ENCODE results near the gene WDR33. TPM values are rescaled to one million over a fixed set of nuclear protein-coding genes. Genes with fewer than 3 reads are reported as not detected.

WDR33 gene
- total RNA-seq, 1 donor from 2014 or later: 21.3 TPM

DNA sequence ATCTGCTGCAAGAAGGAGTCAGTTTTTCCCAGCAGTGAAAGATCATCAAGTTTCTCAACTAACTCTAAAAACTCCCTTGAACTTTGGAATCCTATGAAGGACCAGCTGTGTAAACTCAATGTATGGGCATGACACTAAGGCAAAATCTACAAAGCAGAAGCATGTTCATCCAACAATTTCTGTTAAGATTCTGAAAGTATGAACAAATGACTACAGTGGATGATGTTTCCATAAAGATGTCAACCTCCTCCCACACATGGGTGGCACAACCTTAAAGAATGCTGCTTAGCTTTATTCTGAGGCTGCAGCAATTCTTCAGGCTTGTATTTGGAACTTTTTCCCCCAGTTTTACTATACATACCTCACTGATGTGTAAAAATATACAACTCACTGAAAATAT is 47.2 kb downstream of the WDR33 start:
- DNase-seq (ENCODE audit: low read depth in 2 of 2): no peak

DNA sequence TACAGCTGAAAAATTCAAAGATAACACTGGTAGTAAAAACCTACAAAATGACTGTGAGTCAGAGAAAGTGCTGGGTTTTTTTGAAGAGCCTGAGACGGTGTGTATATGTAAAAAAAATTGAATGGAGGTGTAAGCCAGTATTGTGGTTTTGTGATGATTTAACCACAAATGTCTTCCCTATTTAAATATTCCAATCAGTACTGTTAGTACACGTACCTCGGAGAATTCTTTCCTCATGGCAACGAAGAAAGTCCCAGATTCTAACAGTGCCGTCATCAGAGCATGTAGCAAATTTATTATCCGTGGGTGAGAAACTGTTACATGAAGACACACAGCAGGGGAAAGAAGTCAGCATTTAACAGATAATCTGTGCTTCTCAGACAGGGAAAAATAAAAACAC is 48.1 kb downstream of the WDR33 start:
- no peak for DNase-seq (ENCODE audit: low read depth in 2 of 2)

DNA sequence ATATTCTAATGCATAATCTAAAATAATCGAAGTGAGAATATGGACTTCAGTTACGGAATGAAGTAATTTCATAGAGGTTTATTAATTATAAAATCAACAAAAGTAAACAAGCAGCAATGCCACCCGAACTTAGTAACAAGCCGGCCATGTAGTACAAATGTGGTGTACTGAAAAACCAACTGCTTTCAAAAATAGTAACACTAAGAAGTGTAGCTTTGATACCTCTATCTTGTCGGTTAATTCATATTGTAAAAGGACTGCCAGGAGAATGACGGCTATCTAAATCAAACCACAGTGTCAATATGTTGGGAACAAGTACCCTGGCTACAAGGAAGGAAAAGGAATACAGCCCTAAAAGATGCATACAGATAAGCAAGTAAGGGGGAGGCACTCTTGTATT is 48.5 kb downstream of the WDR33 start:
- DNase-seq (ENCODE audit: low read depth in 2 of 2): no peak

DNA sequence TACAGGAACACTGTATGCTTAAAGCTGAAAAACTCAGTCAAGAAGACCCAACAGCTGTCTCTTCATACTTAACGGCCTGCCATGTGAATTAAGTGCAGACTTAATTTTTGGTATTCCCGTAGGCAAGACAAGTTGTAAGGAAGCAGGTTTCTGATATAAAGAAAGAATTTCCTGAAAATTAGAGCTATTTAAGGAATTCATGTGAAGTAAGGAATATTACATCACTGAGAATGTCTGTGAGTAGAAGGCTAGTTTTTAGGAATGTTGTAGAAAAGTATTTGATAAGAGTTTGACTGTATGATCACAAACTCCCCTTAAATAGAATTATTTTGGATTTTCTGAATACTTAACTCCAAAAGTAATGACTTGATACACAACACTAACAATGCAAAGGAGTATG is 51.0 kb downstream of the WDR33 start:
- DNase-seq (ENCODE audit: low read depth in 2 of 2): no peak

DNA sequence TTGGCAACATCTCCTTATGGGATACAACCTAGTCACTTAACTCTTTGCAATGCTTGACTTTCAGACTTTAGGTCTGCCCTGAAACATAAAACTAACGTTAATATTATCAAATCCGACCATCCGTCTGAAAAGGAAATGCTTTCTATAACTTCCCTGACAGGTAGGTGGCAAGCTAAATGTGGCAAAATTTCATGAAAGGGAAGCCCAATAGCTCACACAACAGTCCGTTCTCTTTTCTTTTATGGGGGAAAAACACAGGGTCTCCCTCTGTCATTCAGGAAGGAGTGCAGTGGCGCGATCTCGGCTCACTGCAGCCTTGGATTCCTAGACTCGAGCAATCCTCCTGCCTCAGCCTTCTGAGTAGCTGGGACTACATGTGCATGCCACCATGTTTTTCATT is 56.8 kb downstream of the WDR33 start:
- DNase-seq (ENCODE audit: low read depth in 2 of 2): no peak

DNA sequence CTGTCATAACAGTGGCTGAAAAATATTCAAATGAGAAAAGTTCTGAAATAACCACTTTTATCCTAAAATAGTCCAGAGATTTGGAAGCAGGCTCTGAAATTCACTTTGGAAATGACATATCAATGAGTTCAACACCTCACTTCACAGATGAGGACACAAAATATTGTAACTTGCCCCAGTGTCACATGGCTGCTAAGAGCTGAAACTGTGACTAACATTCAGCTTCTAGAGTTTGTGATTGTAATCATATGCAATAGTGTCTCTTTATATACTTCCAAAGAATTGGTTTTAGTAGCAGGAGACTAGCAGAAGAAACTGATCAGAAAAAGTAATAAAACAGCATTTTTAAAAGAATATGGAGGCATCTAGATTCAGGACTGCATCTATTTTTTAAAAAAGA is 57.6 kb downstream of the WDR33 start:
- DNase-seq (ENCODE audit: low read depth in 2 of 2): no peak

DNA sequence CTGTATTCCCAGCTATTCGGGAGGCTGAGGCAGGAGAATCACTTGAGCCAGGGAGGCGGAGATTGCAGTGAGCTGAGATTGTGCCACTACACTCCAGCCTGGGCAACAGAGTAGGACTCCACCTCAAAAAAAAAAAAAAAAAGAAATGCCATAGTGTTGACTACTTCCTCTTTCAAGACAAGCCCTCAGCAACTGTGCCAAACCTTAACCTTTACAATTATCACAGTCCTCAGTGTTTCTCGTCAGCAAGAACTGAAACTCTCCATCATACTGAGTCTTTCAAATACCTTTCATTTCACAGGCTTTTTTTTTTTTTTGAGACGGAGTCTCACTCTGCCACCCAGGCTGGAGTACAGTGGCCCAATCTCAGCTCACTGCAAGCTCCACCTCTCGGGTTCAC is 61.4 kb downstream of the WDR33 start:
- peak in 1 of 2 donors; percentile 17 for DNase-seq (ENCODE audit: low read depth in 2 of 2)

DNA sequence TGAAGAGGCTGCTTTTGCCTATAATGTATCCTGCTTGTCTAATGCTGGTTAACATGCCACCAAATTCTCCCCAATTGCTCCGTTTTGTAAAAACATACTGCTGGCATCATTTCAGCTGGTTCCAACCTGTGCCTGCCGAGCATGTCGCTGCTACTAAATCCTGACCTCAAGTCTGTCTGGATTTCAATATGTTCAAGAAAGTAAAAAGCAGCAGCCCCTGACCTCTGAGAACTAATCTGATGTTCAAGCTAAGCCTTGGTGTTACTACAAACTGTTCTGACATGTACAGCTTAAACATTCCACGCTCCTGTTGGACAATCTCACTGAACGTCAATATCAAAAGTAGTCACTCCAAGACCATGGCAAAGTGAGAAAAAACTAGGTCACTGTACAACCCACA is 63.4 kb downstream of the WDR33 start:
- no peak for DNase-seq (ENCODE audit: low read depth in 2 of 2)

DNA sequence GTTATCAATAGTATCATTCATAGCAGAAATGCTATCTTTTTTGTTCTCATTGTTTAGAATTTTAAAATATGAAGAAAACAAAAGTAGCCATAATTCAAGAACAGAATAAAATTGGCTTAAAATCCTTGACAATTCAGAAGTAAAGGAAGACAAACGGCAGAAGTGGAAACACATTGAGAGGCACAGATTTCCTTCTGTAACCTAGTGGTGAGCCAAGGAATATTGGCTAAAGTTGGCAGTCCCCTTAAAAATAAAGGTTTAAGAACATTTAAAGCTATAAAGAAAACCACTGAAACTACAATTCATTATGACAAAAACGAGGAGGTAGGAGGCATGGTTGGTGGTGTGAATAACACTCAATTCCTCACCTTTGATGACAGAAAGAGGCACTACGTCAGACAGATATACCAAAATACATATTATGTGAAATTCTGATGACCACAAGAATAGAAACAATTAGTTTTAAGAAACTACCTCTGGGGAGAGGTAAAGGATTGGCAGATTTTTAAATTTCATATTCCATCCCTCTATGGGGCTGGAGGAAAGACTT is 67.4 kb downstream of the WDR33 start:
- no peak for DNase-seq (ENCODE audit: low read depth in 2 of 2)

DNA sequence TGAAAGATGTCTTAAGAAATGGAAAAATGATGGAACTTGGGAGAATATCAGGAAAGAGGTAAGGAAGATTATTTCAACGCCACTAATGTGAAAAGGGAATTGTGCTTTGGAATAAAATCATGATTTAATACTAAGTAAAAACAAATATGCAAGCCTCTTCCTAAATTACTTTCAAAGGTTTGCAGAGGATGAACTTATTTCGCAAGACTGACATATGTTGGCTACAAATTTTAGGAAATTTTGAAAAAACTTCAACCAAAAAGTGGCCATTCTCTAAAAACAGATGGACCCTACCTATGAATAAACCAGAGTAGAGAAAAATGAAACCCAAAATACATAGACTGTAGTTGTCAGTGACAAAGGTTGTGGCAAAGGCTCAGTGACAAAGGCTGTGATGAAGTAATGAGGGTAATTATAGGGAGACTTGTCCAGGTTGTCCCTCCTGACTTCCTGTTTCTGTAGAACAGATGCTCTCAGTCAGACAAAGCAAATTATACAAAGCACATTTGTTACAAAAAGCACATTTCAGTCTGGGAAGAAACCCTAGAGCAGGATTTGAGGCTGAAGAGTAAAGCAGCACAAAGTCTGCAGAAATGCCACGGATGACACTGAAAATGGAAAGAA is 70.2 kb downstream of the WDR33 start:
- peak in 1 of 2 donors; percentile 10 for DNase-seq (ENCODE audit: low read depth in 2 of 2)

DNA sequence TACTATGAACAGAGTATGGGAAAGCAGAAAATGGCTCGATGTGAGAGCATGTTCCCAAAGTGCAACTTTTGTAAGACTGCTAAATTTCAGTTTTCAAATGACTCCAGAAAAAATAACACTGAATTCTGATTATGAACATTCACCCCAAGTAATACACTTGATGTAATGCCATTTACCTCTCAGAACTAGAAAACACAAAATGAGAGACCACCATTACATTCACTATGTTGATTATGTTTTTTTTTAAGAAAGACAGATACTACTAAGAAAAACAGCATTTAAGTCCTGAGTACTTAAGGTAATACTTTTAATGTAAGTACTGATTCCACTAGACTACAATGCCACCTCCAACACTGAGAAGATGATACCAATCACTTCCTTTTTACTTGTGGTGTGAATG is 71.2 kb downstream of the WDR33 start:
- no peak for DNase-seq (ENCODE audit: low read depth in 2 of 2)

DNA sequence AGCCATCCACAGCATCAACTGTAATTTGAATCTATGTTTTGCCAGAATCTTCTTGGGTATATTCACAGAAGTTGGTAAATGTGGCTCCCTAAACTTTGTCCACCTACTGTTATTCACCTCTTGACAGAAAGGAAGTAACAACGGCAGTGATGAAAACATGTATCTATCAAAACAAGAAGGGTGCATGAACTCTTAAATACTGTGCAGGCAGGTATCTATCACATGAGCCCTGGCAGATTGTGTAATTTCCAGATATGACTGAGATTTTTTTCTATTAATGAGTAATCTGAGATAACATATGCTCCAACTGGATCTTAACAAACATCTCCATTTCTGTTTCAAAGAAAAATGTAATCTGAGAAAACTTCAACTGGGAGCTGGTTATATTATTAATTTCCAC is 73.1 kb downstream of the WDR33 start:
- peak; percentile 1 to 40 for DNase-seq (ENCODE audit: low read depth in 2 of 2)

DNA sequence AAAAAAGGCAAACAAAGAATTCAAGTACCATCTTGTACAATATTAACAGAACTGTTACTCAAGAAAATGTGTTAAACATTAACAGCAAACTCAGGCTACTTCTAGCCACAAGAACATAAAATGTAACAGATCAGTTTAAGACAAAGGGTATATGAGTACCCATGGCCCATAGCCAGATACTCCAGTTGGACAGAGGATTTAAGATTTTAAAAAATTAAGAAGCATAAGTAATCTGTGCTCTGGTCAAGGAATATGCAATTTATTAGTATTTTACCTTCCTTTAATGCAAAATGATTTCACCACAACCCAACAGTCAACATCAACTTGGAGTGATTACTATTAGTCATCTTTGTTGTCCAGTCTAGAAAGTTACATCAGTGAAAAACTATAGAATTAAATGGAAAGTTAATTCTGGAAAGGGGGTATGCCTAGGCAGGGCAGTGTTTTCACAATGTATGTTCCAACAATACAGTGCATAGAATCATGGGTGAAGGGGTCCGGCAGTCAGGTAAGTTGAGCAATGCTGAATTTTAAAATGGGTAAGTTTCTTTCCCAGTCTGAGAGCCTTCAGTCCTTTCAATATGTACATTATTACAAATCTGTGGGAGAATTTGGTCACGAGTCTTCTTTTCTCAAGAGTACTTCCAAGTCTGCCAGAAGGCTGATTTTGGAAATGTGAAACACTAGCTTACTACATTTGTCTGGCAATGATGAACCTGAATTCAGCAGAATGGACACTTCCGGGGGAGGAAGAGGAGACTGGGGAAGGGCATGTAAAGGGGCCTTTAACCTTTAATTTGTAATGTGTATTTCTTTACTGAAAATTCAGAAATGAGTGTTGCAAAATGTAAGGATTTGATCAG is 75.2 kb downstream of the WDR33 start:
- DNase-seq (ENCODE audit: low read depth in 2 of 2): no peak

DNA sequence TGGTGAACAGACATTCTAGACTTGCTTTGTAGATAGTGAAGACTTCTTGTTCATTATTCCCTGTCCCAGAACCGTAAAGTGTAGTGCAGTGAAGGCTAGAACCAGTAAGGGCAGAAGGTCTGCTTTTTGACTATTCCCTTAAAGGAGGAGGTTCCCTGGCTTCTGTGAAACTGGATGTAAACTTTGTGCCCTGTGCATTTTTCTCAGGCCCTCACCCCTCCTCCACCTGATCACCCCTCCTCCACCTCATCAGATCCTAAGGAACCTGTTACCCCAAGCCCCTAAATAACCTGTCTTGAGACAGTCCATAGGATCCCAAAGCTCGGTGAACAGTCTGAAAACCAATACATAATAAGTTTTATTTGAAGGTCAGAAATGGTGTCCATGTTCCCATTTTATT is 75.9 kb downstream of the WDR33 start:
- DNase-seq (ENCODE audit: low read depth in 2 of 2): no peak

DNA sequence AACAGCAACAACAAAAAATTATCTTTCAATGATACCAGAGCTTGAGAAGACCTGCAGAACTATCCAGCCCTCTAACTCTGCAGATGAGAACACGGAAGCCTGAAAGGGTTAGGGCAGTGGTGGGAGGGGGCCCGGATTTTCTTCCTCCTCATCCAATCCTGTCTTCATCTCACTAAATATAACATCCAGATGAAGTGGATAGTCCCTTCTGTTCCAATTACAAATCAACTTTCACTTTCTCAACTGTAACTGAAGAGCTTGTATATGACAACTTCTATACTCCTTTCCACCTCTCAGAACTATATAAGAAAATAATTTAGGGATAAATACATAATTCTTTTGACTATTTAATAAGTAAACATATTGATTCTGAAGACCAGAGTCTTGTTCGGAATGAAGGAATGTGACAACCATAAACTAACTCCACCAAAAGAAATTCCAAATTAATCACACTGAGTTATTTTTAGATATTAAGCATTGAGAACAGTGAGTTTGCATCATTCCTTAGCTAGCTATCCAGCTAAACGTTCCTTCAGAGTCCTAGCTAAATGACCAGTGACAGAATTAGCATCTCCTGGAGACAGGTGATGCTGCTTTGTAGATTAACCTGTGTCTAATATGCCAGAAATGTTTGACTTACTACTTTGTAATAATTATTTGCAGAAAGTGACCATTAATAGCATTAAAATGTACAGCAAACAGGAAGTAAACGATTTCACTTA is 77.0 kb downstream of the WDR33 start:
- DNase-seq (ENCODE audit: low read depth in 2 of 2): no peak

DNA sequence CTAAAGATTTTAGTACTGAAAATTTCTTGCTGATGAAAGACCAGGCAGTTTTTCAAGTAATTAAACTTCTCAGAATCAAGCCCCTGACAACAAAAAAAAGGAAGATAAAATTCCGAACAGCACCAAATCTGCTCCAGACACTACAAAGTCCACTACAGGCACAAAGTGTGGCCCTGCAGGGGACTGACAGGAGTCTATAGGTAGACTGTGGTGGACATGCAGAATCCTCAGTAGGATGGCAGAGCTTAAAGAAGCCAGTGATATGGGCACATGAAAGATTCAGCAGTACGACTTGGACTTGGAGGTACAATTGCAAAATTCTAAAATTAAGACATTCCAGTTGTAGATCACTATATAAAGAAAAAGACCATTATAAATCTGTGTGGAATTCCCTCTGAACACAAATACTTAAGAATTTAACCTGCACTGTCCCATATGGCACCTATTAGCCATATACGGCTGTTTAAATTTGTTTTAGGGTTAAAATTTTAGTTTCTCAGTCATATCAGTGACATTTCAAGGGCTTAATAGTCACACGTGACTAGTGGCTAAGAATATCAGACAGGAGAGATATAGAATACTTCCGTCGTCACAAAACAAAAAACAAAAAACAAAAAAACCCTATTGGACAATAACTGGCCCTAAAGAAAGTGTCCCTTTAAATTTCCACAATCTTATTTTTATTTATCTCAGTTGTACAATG is 77.7 kb downstream of the WDR33 start:
- DNase-seq (ENCODE audit: low read depth in 2 of 2): no peak

DNA sequence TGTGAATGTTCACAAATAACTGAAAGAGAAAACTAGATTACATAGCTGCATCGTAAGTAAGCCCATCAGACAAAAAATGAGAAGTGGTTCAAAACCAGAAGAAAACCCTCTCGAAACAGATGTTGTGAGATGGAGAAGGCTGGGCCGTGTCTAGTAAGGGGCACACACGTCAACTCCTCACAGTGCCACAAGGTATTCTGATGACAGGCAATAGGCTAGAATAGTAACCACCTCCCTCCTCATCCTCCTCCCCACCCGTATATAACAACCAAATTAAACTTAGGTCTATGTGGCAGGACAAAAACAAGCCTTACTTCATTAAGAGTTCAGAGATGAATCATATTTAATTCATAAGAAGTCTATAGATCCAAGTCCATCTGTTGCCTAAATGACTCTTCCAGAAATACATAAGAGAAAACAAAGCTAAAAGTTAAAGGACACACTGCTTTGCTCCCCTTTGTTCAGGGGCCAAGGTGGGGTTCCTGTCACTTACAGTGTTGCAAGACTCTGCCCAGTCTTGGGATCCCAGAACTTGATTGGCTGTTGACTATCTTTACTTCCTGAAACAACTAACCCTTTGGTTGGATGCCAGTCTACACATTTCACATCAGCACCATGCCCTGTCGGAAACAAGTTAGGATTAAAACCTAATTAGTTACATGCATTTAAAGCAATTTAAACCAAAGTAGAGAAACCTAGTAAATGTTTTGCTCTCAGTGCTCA is 84.7 kb downstream of the WDR33 start:
- DNase-seq (ENCODE audit: low read depth in 2 of 2): no peak

DNA sequence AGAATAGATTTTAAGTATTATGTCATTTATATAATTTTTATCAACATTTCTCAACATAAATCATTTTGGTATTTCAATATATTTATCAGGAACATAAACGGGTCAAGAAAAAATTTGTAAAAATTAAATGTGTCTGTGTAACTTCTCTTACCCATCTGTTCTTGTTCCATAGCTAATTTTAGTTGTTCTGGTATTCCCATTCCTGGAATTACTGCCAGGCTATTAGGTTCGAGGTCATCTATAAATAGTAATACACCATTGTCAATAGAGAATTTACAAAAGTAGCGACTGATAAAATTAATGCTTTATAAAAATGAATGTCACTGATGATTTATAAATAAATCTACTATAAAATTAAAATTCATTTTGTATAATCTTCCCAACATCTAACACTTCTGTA is 88.2 kb downstream of the WDR33 start:
- no peak for DNase-seq (ENCODE audit: low read depth in 2 of 2)

DNA sequence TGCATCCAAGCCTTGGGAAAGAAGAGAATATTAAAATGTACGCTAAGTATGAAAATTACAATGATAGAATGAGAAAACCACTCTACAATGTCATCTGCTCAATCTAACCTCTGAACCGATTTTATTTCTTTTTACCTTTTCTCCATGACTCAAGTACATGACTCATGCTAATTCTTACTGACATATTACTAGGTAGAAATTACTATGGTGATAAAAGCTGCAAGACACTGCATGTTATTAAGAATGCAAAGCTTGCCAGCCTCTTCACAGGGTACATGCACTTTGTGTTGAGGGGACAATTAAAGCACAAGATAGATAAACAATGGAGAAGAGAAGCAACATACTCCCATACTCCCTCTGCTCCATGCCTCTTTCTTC is 89.0 kb downstream of the WDR33 start:
- DNase-seq (ENCODE audit: low read depth in 2 of 2): no peak

DNA sequence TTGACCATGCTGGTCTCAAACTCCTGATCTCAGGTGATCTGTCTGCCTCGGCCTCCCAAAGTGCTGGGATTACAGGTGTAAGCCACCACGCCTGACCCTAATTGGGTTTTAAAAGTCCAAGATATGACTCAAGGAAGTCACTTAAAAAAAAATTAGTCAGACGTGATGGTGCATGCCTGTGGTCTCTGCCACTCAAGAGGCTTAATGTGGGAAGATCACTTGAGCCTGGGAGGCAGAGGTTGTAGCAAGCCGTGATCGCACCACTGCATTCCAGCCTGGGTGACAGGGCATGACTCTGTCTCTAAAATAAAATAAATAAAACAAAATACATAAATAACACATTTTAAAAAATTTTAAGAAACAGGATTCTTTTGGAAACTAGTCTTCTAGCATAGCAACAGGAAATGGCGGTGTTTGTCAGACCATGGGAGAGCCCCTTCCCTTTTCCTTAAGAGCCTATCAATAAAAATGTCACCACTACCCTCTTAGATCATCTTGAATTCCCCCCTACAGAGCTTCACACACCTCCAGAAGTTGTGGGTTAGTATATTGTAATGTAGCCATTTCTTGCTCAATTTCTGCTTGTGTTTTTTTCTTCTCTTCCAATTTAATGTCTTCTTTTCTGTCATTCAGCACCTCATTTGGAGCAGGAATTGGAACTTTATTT is 89.5 kb downstream of the WDR33 start:
- DNase-seq (ENCODE audit: low read depth in 2 of 2): no peak
